CMK (cell line): ENCODE data around the gene DCD.
A peak's percentile ranks its signal among the peaks of the same experiment; 100 is the strongest.
"Not testable (repeated sequence)": the region's sequence is repeated elsewhere in the genome, so short reads cannot be mapped to it uniquely, and the experiment has no call there.

Source experiments
- DNase-seq: peaks from one replicate; pipeline ENCODE4 v3.0.0-alpha.2; 2010; ENCODE audit warnings: low read depth

DCD gene, protein sequence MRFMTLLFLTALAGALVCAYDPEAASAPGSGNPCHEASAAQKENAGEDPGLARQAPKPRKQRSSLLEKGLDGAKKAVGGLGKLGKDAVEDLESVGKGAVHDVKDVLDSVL

DNA sequence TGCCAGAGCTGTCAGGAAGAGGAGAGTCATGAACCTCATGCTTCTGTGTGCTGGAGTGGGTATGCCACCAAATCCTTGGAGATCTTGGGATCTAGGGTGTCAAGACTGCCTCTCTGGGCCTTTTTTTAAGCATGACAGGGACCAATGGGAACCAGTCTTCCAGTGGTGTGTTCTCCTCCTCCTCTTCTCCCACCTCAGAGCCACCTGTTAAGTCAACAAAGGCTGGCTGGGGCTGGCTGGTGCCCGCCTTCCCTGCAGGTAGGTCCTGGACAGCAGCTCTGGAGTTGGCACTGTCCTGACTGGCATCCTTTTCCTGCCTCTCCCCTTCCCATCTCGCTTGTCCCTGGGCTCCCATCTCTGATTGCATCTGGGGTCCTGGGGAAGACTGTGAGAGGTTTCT, at the start of gene DCD:
Gene DCD, minus strand, starts transcription at position 101 of the 400 bp plus-strand sequence. Its CDS starts 62 bp downstream, at position 39.
- no peak for DNase-seq

DNA sequence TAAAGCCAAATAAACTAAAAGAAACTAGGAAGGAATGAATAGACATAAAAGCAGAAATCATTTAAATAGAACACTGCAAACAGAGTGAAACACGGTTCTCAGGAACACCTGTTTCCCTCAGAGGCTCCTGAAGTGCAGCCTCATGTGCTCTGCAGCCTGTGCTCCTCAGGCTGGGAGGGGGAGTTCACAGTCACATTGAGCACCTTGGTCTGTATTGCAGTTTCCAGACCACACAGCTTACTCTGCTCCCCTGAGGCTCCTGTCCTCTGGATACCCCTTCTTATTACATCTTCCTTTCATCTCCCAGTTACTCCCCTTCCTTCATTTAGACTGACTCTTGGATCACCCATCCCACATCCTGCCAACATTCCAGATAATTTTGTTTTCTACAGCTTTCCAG, 49.7 kb upstream of the DCD start:
- DNase-seq, result no peak

DNA sequence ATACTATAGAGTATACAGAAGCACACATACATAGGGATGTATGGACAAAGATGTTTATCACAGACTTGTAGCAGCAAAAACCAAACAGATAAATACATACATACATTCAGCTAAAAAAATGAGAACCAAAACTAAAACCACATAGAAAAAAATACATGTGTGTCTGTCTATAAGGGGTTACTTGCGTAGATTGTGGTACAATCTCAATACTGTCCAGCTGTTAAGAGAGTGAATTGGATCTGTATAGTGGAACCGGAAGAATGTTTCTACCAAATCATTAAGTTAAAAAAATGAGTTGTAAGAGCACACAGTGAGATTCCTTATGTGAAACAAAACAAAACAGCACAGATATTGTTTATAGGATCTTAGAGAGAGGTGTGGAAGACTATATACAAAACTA, 44.2 kb upstream of the DCD start:
- DNase-seq, result no peak

DNA sequence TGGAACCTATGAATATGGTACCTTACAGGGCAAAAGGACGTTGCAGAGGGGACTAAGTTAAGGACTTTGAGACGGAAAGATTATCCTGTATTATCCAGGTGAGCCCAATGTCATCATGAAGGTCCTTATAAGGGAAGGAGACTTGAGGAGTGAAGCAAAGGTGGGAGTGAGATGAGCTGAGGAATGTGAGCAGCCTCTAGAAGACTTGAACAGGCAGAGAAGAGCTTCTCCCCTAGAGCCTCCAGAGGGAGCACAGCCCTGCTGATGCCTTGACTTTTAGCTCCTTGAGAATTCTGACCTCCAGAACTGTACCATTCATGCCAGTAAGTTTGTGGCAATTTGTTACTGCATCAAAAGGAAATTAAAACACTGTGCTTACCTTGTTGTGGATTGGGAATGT, 41.8 kb upstream of the DCD start:
- DNase-seq, result no peak

DNA sequence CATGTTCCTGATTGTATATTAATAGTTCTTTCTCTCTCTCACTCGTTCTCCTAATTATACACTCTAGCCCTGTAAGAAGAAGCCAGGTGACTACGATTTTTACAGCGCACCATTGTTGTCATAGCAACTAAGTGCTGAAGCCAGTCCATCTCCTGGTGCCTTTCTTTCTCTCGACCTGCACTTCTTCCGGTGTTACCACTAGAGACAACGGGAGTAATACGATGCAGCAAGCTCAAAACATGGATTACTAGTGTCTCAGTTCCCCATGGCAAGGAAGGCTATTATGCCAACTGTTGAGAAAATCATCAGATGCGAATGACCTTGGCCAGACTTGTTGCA, 40.8 kb upstream of the DCD start:
- no peak for DNase-seq

DNA sequence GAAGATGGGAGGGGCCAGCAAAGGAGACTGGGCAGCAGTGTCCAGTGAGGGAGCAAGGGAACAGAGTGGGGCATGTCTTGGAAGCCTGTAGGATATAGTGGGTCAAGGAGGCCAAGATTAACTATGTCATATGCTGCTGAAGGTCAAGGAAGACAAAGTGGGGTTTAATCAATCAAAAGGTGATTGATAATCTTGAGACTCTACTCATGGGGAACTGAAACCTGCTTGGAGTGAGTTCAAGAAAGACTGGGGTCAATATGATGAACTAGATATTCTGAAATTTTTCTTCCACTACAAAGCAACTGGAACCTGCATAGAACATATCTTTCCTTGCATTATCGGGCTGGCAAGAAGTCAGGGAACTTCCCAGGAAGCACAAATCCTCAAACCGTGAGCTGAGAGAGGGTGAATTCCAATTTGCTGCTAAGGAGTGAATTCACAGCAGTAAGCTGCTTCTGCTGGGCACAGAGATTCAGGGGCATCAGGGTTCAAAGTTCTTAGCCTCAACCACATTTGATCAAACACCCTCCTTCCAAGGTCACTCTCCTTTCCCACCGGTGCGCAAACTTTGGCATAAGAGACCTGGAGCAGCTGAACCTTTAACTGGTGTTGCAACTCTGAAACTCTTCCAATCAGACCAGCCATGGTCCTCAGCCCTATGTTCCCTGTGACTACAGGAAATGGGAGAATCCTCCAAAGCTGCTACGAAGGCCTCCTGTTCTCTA, 40.3 kb upstream of the DCD start:
- DNase-seq, result no peak

DNA sequence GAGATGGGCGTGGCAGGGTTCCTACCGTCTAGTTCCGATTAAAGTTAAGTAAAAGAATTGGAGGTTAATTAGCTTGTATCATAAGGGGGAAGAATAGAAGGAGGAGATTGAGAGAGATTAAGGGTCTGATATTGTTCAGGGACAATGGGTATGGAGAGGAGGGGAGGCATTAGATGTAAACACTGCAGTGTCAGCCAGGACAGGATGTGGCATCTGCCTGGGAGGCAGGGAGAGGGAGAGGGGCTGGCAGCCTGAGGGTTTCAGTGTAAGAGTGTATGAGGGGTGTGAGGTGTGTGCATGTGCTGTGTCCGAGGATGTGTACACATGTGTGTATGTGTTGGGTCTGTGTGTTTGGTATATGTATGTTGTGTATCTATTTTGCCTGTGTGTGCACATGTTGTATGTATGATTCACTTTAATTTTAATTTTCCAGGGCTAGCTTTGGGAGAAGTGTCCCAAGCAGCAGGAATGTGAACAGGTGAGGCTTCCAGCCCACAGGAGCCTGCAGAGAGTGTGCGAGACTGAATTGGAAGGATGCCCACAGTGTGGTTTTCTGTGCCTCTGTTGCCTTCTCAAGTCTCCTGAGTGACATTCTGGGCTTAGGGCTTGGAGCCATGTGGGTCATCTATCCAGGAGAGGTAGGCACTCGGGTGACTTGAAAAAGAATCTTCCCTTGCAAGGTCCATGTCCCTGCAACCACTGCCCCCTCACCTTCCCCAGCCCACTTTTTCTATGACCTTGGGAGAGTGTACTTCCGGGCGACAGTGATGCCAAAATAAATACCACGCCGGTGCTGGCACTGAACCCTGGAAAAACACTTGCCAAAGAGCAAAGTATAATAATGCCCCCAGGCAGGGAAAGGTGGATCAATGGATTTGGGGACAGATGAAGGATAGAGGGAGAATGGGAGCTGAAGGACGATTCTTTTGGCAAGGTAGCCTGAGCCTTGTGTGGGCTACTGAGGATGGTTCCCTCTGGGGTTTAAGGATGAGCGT, 36.8 kb upstream of the DCD start:
- DNase-seq, result no peak

DNA sequence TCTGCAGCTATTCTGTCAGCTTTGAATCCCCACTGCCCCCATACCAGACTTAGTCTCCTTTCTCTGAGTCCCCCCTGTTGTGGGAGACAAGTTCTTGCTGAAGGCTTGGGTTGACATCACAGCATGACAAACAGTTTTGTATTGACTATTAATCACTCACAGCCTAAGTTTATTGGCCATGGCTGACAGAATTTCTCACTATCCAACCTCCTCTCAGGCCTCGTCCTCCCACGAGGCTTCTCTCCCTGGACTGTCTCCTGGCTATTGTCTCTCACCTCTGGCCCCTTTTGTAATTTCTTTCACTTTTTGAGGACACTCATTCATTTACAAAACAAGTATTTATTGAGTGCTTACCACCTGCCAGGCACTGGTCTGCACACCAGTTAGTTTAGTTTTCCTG, 35.2 kb upstream of the DCD start:
- DNase-seq, result no peak

DNA sequence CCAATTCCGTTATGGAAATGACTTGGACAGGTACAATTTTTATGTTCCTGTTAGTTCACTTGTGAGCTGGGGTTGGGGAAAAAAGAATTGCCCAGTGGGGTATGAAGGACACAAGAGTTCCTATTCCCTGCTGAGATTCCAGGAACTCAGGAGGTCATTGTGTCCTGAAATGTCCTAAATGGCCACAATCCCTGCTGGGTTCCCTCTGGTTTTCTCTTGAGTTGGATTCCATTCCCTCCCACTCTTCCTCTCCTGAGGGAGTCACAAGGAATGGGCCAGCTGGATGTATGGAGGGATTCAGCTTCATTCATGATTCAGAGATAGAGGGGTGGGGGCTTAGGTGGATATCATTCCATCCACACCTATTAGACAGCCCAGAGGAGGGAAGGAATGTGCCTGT, 34.5 kb upstream of the DCD start:
- DNase-seq, result no peak

DNA sequence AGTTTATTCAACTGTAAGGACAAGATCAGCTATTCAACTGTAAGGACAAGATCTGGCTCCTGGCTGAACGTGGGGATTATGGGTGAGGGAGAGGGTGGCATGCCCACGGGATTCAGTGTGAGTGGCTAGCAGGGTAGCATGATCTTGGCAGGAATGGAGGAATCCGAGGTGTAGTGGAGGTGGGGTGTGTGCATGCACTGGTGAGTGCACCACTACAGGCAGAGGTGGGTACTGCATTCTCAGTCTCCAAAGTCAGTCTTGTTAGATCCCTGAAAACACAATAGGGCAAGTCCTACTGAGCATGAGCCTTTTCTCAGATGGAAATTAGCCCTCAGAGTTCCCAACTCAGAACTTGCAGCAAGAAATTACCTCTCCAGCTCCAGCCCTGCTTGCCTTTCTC, 32.2 kb upstream of the DCD start:
- DNase-seq, result peak; percentile 2

DNA sequence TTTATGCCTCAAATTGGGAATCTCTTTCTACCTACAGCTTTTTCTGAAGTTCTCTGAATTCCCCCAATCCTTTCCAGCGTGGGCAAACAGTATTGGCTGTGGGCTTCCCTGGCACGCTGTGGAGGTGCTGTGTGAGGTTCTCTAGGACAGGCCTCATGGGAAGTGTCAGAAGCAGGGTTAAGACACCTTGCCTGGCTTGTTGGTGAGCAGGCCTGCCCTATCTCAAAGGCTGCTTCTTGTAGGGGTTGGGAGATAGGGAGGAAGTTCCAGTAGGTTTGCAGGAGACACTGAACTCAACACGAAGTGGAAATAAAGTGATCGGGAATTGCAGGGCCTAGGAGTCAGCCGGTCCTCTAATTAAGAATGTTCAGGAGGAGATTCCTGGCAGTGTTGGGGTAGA, 30.0 kb upstream of the DCD start:
- DNase-seq, result no peak

DNA sequence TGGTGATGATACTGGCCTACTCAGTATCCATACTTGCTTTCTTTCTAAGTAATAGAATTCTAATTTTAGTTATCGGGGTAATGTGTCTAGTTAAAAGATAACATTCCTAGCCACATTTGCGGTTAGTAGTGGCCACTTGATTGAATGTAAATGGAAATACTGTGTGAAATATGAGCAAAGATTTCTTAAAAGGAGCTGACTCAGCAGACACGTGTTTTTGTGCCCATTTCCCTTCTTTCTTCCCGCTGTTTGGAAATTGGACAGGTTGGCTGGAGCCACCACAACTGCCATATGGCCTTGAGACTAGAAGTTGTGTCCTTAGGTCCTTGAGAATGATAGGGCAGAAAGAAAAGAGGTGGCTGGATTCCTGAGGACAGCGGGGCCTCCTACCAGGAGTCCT, 19.8 kb upstream of the DCD start:
- peak; percentile 2 for DNase-seq

DNA sequence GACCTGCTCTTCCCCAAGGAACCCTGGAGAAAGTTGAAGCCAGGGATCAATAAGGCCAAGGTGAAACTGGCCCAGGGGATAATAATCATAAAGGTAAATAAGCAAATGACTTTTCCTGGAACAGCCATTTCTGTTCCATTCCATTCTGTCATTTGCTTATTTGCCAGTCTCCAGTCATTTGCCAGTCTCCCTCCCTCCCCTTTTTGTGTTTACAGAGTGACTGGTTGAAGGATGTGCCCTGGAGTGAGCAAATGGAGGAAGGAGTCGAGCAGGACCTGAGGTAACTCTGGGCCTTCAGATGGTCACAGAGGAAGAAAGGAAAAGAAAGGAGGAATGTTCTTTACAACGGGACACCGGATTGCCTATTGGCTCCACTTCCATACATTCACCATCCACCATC, 17.8 kb upstream of the DCD start:
- no peak for DNase-seq

DNA sequence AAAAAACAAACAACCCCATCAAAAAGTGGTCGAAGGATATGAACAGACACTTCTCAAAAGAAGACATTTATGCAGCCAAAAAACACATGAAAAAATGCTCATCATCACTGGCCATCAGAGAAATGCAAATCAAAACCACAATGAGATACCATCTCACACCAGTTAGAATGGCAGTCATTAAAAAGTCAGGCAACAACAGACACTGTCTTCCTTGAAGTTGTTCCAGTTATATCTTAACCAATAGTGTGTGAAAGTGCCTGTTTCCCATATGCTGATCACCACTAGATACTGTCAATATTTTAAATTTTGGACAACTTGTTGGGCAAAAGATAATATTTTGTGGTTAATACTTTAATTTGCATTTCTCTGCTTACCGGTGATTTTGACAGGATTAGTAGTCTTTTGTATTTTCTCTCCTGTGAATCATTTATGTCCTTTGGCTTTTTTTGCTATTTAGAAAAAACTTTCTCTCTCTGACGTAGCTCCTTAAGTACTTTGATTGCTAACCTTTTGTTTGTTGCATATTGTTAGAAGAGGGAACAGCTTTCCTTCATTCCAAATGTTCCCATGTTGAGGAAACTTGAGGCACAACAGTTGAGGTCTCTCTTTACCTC, 17.0 kb upstream of the DCD start:
- not testable (repeated sequence) for DNase-seq

DNA sequence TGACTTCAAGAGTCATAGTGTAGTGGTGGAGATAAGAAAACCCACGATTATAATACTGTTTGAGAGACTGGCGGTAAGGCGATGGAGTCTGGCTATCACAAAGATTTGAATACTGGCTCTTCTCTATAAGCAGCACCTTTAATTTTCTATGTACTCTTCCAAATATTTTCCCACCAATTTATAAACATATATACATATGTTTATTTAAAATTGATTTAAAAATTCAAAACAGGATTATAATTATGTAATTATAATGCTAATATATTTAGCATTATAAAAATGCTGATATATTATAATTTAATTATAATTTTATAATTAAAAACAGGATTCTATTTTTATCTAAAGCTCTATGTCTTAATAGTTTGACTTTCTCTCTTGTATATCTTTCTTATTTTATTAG, 15.4 kb upstream of the DCD start:
- no peak for DNase-seq

DNA sequence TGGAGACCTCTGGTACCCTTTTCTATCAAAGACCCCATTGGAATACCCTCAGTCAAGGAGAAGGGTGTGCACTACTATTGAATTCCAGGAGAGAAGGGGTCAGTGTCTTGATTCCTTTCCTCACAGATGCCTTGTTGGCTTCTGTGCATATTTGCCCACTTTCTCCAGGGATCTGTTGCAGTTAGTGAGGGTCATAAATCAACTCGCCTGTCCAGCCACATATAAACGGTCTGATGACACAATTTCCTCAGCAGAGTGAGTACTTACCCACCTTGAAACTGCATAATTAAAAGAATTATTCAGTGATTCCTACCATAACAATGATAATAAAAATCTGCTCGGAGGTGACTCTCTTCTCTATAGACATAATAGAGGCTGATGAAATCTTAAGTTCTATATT, 13.9 kb upstream of the DCD start:
- DNase-seq, result no peak

DNA sequence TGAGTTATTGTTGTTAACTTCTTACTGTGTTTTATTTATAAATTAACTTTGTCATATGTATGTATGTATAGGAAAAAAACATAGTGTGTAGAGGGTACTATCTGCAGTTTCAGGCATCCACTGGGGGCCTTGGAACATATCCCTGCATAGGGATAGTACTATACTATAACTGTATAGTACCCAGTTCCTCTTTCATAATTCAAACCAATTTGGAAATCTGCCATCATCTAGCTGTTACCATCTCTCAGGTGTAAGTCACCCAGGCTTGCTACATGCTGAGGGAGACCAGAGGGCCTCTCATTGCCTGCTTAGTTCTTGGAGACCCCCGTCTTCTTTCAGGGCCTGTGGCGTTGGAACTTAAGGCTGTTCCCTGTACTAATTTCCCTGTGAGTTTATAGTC, 12.9 kb upstream of the DCD start:
- DNase-seq, result no peak

DNA sequence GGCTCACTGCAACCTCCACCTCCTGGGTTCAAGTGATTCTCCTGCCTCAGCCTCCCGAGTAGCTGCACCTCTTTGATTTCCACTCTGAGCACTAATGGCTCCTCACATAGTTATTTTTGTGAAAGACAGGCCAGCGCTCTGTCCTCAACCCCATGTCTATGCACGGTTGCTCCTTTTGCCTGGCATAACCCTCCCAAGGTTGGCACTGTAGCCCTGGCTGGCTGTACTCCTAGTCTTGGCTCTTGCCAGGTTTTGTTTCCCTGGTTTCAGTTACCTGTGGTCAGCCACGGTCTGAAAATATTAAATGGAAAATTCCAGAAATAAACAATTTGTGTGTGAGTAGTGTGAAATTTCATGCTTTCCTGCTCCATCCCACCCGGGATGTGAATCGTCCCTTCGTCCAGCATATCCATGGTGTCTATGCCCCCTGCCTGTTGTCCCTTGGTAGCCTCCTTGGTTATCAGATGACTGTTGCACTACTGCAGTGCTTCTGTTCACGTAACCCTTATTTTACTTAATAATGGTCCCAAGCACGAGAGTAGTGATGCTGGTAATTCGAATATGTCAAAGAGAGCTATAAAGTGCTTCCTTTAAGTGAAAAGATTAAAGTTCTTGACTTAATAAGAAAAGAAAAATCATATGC, 12.3 kb upstream of the DCD start:
- DNase-seq, result no peak

DNA sequence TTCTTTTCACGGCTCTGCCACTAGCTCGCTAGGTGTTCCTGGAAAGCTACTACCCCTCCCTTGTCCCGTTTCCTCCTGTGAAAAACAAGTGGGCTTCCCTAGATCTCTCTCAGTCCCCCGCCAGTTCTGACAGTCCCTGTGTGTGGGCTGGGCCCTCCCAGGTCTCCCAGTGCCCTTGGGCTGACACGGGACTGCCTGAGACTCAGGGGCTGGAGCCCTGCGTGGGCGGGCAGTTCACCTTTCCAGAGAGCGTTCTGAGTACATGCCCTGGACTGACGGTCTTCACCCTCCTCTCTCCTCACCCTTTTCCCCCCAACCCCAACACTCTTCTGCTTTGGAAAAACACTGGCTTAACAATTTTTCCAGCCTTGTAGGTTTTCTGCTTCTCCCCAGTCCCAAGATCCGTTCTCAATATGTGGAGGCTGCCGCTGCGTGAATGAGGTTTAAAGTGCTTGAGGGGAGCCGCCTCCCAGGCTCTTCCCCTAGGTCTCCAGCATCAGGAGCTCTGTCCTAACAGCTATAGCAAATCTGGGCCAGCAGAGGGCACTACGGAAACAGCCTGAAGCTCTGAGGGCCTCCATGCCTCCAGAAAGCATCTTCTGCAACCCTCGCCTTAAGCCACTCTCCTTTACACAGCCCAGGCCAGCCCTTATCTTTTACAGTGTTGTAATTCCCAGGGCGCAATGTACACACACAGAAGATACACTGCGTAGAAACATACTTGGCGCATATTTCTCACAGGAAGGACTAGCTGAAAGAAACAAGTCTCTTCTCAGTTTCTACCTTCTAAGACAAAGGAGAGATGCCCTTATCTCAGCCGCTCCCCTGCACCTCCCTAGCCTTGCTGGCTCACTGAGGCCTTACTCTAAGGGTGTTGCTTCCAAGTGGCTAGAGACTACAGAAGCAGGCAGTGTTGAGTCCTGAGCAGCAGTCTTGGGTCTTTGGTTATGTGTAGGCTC, 10.4 kb upstream of the DCD start:
- peak; percentile 15 for DNase-seq

DNA sequence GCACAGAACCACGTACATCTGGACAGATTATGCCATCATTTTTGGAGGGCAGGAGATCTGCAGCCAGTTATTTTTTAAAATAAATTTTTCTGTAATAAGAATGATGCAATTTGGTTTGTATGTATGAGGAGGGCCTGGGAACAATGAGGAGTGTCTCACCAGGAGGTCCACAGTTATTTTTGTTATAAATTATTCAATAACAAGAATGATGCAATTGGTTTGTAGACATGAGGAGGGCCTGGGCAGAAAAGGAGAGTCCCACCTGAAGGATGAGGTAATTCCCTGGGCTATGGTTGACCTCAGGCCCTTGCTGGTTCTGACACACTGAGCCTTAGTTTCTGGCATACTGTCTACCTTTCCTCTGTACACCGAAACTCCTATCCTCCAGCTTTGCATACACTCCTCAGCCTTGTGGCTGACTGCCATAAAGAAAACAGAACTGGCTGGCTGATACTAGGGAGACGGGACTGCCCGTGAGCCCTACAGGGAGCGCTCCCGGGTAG, 9.0 kb upstream of the DCD start:
- DNase-seq, result no peak

DNA sequence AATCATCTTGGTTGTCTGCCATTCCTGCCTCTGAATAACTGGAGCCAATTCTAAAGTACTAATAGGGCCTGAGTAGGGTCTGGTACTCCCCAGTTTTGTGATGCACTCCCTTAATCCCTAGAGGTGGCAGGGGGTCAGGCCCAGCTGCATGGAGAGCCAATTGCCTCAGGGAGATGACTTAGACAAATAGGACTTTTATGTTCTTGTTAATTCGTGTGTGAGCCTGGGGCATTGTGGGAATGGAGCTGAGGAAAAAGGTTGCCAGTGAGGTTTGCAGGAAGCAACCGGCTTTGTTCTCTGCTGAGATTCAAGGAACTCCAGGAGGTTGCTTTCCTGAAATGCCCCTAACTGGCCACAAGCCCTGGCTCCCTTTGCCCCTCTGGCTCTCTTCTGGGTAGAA, 6.8 kb upstream of the DCD start:
- DNase-seq, result no peak
